Activated CD8-positive, alpha-beta memory T cell treated with anti-CD3 and anti-CD28 coated beads for 24 hours (primary cell): ENCODE data around the gene ASB4.
"Not testable (repeated sequence)": the region's sequence is repeated elsewhere in the genome, so short reads cannot be mapped to it uniquely, and the experiment has no call there.

ENCODE experiments used
- DNase-seq: peaks from one replicate; pipeline ENCODE4 v3.0.0-alpha.2; 2020

The ASB4 gene

DNA sequence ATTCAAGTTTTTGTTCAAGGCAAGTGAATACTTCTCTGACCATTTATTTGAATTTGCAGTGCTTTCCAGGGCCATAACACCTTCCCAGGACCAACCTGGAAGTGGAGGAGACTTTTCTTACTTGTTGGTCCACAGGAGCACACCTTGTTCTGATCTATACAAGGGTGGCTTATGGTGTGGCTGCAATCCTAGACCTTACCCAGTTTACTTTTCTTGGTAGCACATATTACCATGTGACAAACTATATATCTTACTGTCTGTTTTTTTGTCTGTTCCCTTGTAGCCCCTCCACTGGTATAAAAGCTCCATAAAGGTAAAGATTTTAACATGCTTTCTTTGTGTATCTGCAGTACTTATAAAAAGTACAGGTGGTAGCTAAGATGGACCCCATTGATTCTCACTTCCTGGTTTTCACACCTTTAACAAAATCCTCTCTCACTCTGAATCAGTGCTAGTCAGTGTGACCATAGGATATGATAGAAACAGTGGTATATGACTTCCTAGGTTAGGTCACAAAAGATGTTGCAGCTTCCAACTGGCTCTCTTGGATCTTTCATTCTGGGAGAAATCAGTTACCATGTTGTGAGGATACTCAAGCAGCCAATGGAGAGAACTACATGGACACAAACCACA is 5.6 kb upstream of the ASB4 start:
- no peak for DNase-seq

DNA sequence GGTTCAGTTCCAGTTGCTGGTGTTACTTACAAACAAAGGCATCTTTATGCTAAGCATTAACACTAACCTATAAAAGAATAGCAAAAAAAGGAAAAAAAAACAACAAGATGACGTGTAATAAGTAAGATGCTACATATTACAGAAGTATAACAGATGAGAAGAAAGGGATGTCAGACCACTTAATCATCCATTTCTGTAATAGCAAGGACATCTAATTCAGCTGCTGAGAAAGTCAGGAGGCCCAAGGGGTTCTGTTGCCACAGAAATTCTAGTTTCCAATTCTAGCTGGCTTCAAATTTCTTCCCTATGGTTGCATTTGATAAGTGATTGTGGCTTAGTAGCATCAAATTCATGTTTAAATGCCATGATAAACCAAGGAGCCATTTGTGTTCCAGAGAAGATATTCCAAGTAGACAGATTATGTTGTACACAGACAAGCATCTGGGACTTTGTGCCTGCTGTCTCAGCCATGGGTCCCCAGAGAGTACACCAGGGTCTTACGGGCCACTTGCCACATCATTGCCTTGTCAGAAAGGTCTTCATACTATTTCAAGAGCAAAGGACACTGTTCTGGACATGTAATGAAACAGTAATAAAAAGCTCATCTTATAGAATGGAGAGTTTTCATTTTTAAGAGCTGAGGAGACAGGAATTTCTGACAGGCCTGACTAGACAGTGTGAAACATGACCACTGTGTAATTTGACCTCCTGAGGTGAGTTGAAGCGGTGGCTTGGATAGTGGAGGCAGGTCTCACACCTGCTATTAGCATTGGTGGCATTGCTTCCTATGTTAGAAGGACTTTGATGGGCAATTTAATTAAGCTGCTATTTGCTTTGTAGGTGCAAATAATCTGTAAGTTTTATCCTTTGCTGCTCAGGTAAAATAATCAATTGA is 4.2 kb upstream of the ASB4 start:
- no peak for DNase-seq

DNA sequence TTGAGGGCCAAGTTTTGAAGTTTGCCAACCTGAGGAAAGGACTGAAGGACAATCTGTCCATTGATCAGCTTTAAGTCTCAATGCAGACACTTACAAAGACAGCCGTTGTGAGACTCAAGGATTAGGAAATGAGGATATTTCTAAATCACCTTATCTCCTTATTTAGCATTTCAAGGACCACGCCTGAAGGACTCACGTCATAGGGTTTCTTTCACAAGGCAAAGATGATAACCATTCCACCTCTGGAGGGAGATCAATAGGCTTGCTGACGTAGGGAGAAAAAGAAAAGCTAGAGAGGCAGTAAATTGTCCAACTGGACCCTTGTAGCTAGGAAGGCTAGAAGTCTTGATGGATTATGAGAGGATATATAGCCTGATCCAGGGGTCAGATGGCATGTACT is 3.3 kb upstream of the ASB4 start:
- no peak for DNase-seq

DNA sequence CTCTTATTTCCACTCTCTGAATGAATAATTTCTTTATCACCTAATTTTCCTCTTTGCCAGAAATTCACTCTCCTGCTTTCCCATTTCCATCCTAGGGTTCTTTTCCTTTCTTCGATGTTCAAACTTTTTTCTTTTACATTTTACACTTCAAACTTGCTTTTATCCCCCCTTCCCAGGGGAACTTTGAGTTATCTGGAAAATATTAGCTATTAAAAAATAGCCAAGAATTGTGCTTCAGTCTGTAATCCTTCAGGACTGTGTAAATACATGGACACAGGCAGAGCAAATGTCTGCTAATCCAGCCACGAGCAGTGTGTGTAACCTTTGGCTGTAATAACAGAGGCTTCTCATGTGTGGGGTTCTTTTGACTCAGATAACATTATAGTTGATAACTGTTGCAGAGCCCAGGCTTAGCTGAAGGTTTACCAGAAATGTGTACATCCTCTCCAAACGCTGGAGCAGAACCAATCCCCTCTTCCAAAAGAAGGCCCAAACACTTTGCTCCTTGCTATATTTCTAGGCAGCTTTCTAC is 4.6 kb downstream of the ASB4 start:
- no peak for DNase-seq

DNA sequence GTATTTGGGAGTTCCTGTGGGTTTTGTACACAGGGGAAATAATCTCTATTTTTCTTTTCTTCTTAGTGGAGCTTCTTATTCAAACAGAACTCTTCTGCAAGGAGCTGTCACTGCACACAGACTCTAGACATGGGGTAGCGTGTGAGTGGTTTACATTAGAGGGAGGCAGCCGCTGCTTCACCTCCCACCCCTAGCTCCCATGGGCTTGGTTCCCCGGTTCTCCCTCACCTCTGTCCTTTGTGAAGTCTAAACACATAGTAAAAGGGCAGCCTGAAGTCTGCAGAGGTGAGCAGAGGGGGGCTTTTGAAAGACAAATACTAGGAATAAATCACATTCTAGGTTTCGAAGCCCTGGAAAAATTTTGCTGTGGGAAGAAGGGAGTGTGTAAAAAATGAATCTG is 5.5 kb downstream of the ASB4 start:
- DNase-seq = no peak

DNA sequence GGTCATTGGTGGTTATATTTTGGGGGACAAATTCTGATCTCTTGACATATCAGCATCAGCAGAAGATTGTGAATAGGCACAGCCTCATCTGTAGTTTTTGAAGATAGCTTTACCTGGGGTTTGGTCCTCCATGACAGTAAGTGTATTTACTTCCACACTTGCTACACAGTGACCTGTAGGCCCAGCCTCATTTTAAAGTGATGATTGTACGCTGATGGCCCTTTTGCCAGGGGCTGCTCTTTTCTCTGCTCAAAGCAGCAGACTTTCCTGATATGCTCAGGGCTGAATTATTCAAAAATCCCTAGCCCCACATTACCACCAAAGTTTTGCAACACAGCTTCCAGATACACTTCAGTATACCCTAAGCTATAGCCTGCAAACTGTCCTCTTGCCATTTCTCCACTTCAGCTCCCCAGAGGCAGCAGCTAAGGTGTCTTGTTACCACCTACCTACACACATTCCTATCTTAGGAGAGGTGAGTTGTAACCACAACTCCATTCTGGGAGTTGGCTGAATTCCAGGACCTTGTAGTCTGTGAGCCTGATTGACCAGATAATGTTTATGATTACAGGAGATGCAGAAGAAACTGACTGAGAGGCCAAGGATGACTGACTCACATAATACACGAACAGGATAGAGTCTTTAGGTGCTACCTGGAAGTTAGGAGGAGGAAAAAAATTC is 6.0 kb downstream of the ASB4 start:
- DNase-seq = no peak

DNA sequence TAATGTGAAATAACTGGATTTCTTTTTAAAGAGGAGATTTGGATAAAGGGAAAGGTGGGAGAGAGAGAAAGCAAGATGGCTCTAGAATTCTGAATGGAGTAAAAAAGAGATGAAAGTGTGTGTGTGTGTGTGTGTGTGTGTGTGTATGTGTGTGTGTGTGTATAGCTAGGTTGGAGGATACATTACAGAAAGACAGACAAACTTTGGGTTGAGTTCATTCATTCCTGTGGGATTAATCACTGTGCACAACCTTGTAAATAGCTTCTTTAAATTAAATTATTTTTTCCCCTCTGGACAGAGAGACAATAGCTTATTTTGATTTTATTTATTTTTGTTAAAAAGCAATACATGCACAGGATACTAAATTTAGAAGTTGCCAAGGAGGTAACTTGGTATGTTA is 7.5 kb downstream of the ASB4 start:
- DNase-seq = no peak

DNA sequence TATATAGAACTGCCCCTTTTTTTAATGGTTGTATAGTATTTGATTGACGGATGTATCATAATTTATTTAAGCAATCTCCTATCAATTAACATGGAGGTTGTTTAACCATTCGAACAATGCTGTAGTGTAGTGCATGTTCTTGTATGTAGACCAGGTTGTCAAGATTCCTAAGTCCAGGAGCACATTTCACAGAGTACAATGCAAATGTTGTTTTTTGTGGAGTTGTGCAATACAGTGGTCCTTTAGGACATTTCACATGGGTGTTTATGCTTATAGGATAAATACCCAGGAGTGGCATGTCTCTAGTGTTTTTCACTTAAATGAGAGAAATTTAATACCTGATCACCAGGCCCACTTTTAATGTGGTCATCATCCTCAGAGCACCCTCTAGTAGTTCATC is 8.1 kb downstream of the ASB4 start:
- DNase-seq = no peak

DNA sequence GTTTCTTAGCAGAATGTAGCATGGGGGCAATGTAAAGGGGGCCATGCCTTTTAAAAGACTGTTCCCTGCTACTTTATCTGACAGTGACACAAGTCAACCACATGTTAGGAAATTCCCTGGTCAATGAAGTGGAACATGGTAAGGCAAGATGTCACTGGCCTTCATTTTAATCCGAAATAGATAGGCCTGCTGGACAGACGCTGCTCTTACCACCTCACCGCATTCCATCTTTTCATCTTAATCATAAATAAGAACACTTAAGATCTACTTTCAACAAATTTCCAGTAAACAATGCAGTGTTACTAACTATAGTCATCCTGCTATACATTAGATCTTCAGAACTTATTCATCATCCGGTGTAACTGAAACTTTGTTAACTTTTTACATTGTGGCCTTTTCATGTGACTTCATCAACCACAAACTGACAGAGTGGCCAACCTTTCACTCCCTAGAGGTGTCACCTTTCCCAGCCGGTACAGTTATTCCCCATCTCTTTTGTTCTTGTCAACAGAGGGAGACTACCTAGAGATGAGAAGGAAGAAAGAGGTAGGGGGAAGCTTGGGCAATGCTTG is 15.6 kb downstream of the ASB4 start:
- DNase-seq = no peak

DNA sequence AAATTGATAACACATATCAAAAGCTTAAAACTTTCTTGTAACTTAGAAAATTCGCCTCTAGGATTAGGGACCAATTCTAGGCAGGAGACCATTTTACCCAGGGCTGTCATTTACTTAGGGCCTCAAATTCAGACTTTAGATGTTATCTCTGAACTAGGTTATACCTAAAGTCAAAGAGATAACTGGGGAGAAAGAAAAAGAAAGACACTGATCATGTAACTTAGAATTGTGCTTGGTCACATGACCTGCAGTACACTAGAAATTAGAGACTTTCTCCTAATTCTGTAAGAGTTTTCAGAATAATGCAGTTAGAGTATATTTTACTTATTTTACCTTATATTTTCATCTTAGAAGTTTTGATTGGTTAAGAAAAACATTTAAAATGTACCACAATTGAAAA is 16.7 kb downstream of the ASB4 start:
- DNase-seq = no peak

DNA sequence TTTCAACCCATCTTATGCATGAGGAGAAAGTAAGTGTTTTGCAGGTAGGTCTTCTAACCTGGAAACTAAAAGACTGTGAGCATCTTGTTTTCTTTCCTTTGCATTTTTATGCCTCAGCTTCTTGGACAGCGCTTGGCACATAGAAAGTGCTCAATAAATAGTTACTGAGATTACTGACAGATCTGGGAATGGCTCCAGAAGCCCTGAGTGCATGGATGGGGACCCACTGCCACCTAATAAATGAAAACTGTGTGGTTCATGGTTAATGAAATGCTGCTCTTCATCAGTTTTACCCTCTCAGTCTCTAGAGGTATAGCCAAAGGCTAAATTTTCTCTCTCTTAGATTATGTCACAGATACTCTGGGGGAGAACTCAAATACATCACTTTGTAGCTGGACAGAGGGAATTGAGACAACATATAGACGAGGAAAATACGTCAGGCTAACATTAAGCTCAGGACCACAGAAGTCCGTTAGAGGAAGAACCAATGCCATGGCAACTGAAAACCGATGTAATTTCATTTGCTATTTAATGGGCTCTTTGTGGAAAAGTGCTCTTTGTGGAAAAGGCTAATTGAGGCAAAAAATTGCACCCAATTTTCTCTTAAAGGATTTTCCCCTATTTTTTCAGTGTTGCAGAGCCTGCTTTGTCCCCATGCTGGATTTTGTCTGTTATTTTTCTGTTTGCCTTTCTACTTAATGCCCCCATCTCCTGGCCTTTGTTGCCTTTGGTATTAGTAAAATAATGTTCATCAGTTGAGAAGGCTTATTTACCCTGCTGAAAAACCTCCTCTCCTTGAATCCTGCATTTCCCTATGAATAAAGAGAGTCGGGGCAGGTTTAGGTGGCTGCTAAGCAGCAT is 17.8 kb downstream of the ASB4 start:
- no peak for DNase-seq

DNA sequence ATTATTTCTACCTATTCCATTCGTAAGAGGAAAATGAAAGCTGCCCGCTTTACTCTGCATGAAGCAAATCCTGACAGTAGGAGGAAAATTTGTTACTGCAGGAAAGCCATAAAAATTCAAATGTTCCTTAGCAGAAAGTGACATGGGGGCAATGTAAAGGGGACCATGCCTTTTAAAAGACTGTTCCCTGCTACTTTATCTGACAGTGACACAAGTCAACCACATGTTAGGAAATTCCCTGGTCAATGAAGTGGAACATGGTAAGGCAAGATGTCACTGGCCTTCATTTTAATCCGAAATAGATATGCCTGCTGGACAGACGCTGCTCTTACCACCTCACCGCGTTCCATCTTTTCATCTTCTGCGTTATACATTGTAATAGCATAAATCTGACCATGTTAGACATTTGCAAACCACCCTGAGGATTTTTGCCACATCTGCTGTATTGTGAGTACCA is 18.4 kb downstream of the ASB4 start:
- not testable (repeated sequence) for DNase-seq

DNA sequence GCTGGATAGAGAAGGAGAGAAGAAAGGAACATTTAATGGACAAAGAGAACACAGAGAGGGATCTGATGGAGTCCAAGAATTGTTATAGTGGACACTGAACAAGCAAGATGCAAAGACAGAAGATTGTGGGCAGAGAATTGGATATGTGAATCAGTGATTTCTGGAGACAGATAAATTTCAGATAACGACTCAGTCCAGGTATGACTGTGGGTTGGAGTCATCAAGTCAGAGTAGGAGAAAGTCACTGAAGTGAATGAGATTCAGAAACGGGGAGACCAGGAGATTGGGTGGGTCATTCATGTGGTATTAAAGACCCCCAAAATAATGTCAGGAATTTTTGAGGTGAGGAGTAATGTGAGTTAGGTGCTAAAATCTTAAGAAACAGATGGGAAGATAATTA is 23.0 kb downstream of the ASB4 start:
- no peak for DNase-seq

DNA sequence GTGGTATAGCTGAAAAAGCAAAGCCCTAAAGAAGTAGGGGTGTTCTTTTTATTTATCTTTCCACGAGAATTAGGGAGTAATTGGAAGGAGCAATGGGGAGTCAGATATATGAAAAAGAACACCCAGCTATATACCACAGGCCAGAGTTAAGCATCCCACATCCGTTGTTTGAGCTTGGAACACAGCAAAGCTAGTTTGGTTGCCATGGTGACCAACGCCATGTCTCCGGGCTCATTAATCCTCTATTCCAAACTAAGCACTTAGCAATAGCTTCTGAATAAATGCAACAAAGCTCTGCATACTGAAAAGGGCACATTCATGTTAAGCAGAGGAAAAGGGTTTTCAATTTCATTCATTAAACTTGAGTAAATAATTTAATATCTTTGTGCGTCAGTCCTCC is 23.5 kb downstream of the ASB4 start:
- no peak for DNase-seq

DNA sequence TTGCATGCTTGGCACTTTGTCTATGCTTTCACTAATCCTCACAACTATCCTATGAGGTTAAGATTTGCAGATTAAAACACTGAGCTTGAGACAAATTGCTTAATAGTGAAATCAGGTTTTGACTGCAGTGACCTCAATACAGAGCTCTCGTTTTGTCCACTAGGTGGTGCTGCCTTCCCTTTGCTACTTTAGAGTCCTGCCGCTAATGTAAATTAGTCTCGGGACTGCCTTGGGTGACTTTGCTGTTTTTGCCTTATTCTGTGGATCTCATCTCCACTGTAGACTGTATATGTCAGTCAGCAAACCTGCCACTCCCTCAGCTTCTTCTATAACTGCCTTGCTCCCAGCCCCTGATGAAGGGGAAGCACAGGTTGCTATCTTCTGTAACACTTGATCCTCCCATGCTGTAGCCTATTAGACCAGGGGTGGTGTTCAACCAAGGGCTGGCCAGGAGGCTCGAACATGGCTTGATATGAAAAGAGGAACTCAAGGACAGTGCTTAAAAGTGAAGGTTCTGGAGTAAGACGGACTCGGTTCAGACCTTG is 26.0 kb downstream of the ASB4 start:
- DNase-seq = peak; percentile 63

DNA sequence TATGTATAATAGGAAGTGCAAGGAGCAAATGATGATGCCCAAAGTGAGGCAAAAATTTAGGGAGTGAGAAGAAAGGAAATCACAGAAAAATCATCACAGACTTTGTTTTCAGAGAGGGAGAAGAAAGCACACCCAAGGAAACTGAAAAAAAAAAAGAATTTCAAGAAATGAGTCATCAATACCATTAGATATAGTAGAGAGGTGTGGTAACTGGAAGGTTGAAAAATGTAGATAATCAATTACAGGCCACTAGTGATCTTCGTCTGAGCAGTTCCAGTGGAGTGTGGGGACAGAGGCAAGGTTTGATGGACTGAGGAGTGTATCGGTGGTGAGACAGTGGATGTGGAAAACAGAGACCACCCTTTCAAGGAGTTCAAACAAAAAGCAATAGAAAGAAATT is 31.7 kb downstream of the ASB4 start:
- no peak for DNase-seq

DNA sequence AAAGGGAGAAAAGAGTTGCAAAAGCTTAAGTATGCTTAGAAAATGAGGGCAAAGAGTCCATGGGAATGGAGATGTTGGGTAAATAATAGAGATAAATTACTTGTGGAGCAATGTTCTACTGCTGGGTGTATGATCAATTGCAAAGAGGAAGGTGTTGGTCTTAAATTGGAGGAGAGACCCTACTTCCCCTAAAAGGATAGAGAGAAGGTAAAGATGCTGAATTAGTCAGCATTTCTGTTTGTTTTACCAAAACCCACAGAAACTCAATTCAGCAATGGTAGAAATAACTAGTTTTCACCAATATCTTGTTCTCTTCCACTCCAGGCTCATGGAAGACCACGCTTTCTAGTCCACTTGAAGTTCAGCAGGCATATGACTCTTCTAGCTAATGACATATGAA is 32.1 kb downstream of the ASB4 start:
- DNase-seq = no peak

DNA sequence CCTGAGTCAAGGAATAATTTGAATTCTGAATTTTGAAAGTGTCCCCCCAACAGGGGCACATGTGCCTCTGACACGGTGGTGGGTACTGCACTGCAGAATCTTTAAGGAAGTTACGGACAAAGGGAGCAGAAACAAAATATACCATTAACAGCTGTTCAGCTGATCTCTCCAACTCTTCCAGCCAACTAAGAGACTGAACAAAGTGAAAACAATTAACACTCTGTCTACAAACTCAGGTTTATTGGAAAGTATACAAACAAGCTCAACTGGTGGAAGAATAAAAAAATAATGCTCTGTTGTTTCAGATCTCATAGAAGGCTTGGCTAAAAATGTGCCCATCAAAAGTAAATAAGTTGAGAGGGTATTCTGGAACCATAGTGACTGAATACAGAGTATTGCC is 34.4 kb downstream of the ASB4 start:
- no peak for DNase-seq

DNA sequence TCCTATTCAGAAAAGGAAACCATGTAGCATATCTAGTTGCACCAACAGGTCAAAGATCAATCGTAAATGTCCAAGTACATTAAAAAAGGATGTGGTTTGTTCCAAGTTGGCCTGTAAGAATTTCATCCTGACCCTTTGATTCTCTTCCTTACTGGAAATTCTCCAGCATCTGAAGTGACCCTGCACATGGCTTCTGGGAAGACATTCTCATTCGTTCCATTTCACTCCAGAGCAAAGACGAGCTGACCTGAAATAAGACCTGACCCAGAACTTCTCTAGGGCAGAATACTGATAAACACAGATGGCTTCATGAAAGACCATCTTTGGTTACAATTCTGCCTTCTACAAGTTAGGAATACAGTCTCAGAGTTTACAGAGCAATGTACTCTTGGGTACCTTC is 39.8 kb downstream of the ASB4 start:
- DNase-seq = no peak

DNA sequence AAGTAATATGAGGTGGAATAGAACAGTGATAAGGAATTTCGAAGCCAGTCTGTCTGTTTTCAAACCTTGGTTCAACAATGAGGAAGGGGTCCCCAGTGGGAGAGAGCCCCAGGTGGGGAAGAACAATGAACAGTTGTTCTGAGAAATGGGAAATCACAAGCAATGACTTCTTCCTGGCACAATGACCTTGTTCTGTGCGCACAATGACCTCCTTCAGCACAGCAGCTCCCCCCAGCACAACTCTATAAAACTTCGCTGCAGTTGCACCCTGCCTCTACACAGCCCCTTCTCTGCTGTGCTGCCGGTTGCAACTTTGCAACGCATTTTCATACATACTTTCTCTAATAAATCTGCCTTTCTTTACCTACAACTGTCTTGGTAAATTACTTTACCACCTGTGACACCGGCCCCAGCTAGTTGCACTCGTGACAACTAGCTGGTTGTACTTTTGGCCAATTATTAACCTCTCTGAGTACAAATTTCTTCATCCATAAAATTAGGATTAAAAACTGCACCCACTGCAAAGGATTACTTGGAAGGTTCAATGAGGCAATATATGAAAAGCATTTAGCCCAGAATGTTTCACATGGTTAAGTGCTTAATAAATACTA is 40.5 kb downstream of the ASB4 start:
- no peak for DNase-seq

DNA sequence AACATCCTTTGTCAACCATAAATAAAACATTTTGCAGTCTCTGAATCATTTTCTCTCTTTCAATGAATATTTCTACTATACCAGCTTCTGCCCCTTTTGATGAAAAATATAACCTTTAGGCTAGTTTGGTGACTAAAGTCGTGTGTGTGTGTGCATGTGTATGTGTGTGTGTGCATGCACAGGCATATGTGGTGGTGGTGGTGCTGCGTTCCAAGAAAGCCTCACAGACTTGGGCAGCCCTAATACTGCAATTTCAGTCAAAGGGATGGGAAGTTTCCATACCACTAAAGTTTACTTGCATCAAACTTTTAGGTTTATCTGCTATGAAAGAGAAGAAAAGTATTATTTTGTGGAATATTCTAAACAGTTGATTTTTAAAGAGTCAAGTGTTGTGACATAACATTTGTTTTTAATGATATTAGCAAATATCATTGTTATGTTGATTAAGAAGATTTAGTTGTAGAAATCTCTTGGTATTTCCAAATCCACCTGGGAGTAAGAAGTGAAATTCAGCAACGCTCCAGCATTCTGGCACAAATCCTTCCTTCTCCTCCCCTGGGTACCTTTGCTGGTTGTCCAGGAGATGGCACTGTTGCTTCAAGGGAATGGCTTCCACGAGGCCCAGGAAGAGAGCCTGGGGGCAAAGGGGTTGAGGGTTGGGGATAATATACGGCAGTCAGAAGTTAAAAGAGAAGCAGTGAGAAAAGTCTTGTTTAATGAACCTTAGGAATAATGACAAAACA is 41.5 kb downstream of the ASB4 start:
- no peak for DNase-seq
